Measurements from ENCODE around the gene OGT.

The OGT gene

GRCh38 chrX:71534773-71535544 lies 2.1 kb downstream of the OGT start:
- H3K36me3 ChIP-seq, result peaks cover 9% of the 10 kb centered on the region
- peaks cover 8% of the 10 kb centered on the region for H3K27me3 ChIP-seq (ENCODE audit: insufficient read depth, low read depth, severe bottlenecking)
- DNase-seq, result no peak
- H3K4me3 ChIP-seq (ENCODE audit: low read depth, low read length), result peak overlapping the region; percentile 60
- H3K9me3 ChIP-seq (ENCODE audit: severe bottlenecking), result no peaks in the 10 kb centered on the region
- no peak for TF ChIP-seq CTCF (IDR thresholded peaks at IDR 0.05; ENCODE audit: low read depth, low read length)
- no peak overlapping the region for H3K27ac ChIP-seq

- Histone ChIP-seq H3K27me3 (ENCODE audit: insufficient read depth, low read depth, severe bottlenecking) (peaks cover 8% of the 10 kb centered on the region), H3K4me3 (ENCODE audit: low read depth, low read length) (no peak overlapping the region), H3K9me3 (ENCODE audit: severe bottlenecking) (no peaks in the 10 kb centered on the region), H3K27ac (no peak overlapping the region), H3K36me3 (peaks cover 9% of the 10 kb centered on the region)
- no peak for DNase-seq
- no peak for TF ChIP-seq CTCF (IDR thresholded peaks at IDR 0.05; ENCODE audit: low read depth, low read length)
These were observed 3.4 kb downstream of the OGT start for GRCh38 chrX:71536285-71536684.

- peaks cover 9% of the 10 kb centered on the region for H3K36me3 ChIP-seq
- DNase-seq, result no peak
- TF ChIP-seq CTCF (IDR thresholded peaks at IDR 0.05; ENCODE audit: low read depth, low read length), result no peak
- no peak overlapping the region for H3K4me3 ChIP-seq (ENCODE audit: low read depth, low read length)
- no peaks in the 10 kb centered on the region for H3K9me3 ChIP-seq (ENCODE audit: severe bottlenecking)
- H3K27me3 ChIP-seq (ENCODE audit: insufficient read depth, low read depth, severe bottlenecking), result peaks cover 8% of the 10 kb centered on the region
- no peak overlapping the region for H3K27ac ChIP-seq
These were observed 4.8 kb downstream of the OGT start for GRCh38 chrX:71537743-71538142.

- Histone ChIP-seq H3K36me3 (peaks cover 12% of the 10 kb centered on the region), H3K4me3 (ENCODE audit: low read depth, low read length) (no peak overlapping the region), H3K9me3 (ENCODE audit: severe bottlenecking) (no peaks in the 10 kb centered on the region), H3K27ac (no peak overlapping the region), H3K27me3 (ENCODE audit: insufficient read depth, low read depth, severe bottlenecking) (peaks cover 5% of the 10 kb centered on the region)
- DNase-seq, result no peak
- TF ChIP-seq CTCF (IDR thresholded peaks at IDR 0.05; ENCODE audit: low read depth, low read length), result no peak
These were observed 7.9 kb downstream of the OGT start for GRCh38 chrX:71540801-71541200.

GRCh38 chrX:71541210-71542022 lies 8.5 kb downstream of the OGT start:
- no peak for TF ChIP-seq CTCF (IDR thresholded peaks at IDR 0.05; ENCODE audit: low read depth, low read length)
- DNase-seq, result no peak
- Histone ChIP-seq H3K36me3 (peaks cover 12% of the 10 kb centered on the region), H3K4me3 (ENCODE audit: low read depth, low read length) (no peak overlapping the region), H3K9me3 (ENCODE audit: severe bottlenecking) (no peaks in the 10 kb centered on the region), H3K27me3 (ENCODE audit: insufficient read depth, low read depth, severe bottlenecking) (peaks cover 5% of the 10 kb centered on the region), H3K27ac (no peak overlapping the region)

All from WERI-Rb-1 (cell line).